Medulla oblongata (tissue), 1 donor: ENCODE results near the gene NEMP1.
A peak's percentile ranks its signal among the peaks of the same experiment; 100 is the strongest.
"Not testable (repeated sequence)": the region's sequence is repeated elsewhere in the genome, so short reads cannot be mapped to it uniquely, and the experiment has no call there.

Experiments
- DNase-seq: peaks from one replicate; pipeline ENCODE4 v3.0.0-alpha.2; 2015; ENCODE audit errors: extremely low spot score

NEMP1 gene

GRCh38 chr12:57078519-57079404 lies at the start of gene NEMP1:
TSS of gene NEMP1 (minus strand) at chr12:57078791. CDS start at chr12:57078745, 46 bp downstream.
- DNase-seq, result peak; percentile 100

GRCh38 chr12:57127726-57128518 lies 49.3 kb upstream of the NEMP1 start, which contains the start of gene LRP1:
TSS of gene LRP1 (plus strand) at chr12:57128483. CDS start at chr12:57128965, 482 bp downstream.
- DNase-seq, result peak; percentile 87

- peak; percentile 68 for DNase-seq
These were observed 48.6 kb upstream of the NEMP1 start for GRCh38 chr12:57127101-57127725.

GRCh38 chr12:57126561-57126960 lies 48.0 kb upstream of the NEMP1 start:
- DNase-seq, result no peak

- no peak for DNase-seq
These were observed 47.5 kb upstream of the NEMP1 start for GRCh38 chr12:57126061-57126460.

GRCh38 chr12:57124261-57124877 lies 45.8 kb upstream of the NEMP1 start:
- DNase-seq, result peak; percentile 90

- DNase-seq, result no peak
These were observed 45.2 kb upstream of the NEMP1 start for GRCh38 chr12:57123813-57124212.

GRCh38 chr12:57120718-57121117 lies 42.1 kb upstream of the NEMP1 start:
- not testable (repeated sequence) for DNase-seq

GRCh38 chr12:57119294-57120085 lies 40.9 kb upstream of the NEMP1 start:
- no peak for DNase-seq

GRCh38 chr12:57118711-57119271 lies 40.2 kb upstream of the NEMP1 start:
- no peak for DNase-seq

- DNase-seq, result no peak
These were observed 38.1 kb upstream of the NEMP1 start for GRCh38 chr12:57116580-57117281.

GRCh38 chr12:57112492-57113294 lies 34.1 kb upstream of the NEMP1 start:
- no peak for DNase-seq

- DNase-seq, result peak; percentile 87
These were observed 32.6 kb upstream of the NEMP1 start, which contains the start of gene STAT6 for GRCh38 chr12:57111031-57111734. TSS of gene STAT6 (minus strand) at chr12:57111362. CDS start at chr12:57108278, 3,084 bp downstream.

GRCh38 chr12:57110104-57111030 lies 31.8 kb upstream of the NEMP1 start:
- DNase-seq, result peak; percentile 38

- DNase-seq, result no peak
These were observed 30.9 kb upstream of the NEMP1 start for GRCh38 chr12:57109207-57110103.
